GM19397 (cell line): Measurements from ENCODE around the gene DHX32.

Experiments used
- ATAC-seq: cut with Tn5 transposase; IDR thresholded peaks from one replicate; pipeline ENCODE4 v1.9.1; 2021; ENCODE audit warnings: mild to moderate bottlenecking, moderate library complexity; ENCODE audit not compliant: unreplicated experiment

Gene DHX32

GRCh38 chr10:125816548-125816947 is 64.5 kb downstream of the DHX32 start:
- no peak for ATAC-seq

DNA sequence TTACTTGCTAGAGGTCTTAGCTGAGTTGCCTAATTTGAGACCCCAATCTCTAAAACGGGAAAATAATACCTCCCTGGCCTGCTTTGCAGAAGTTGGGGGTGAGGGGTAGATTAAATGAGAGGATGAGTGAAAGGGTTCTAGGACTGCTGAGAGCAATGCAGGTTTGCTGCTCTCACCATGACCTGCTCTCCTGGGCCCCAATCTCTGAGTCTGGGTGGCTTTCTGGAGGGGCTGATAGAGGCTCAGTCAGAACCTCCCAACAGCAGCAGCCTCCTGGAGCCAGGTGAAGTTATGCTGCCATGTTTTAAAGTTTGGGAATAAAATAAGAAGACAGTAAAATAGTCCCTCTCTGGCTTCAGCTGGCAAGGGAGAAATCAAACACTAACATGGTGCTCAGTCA is 65.3 kb downstream of the DHX32 start:
- no peak for ATAC-seq

- no peak for ATAC-seq
Measured at GRCh38 chr10:125812128-125812750, 68.9 kb downstream of the DHX32 start.

- no peak for ATAC-seq
Measured at GRCh38 chr10:125811251-125811650, 69.8 kb downstream of the DHX32 start.

- no peak for ATAC-seq
Measured at GRCh38 chr10:125808047-125808446, 73.0 kb downstream of the DHX32 start.

GRCh38 chr10:125802739-125803138 is 78.4 kb downstream of the DHX32 start:
- no peak for ATAC-seq

DNA sequence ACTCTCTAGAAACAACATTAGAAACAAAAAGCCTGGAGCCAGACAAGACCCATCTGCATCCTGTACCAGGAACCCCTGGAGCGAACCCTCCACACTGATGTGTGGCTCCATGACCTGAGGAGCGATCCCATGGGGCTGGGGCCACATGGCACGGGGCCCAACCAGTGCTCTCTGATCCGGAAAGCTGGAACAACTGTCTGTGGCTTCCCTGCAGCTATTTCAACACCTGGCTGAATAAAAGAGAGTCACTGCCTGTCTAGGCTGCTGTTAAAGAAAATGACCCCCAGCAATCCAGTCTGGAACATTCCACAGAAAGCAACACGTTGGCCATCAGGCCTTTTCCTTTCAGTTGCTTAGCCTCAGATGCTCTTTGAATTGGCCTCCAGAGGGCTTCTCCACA is 79.0 kb downstream of the DHX32 start:
- ATAC-seq: no peak

GRCh38 chr10:125801574-125801973 is 79.5 kb downstream of the DHX32 start:
- ATAC-seq: no peak

- ATAC-seq: no peak
Measured at GRCh38 chr10:125799451-125800182, 81.5 kb downstream of the DHX32 start.

GRCh38 chr10:125797994-125798662 is 83.0 kb downstream of the DHX32 start:
- ATAC-seq: no peak

GRCh38 chr10:125797424-125797823 is 83.7 kb downstream of the DHX32 start:
- ATAC-seq: no peak

GRCh38 chr10:125795637-125796190 is 85.4 kb downstream of the DHX32 start:
- no peak for ATAC-seq

DNA sequence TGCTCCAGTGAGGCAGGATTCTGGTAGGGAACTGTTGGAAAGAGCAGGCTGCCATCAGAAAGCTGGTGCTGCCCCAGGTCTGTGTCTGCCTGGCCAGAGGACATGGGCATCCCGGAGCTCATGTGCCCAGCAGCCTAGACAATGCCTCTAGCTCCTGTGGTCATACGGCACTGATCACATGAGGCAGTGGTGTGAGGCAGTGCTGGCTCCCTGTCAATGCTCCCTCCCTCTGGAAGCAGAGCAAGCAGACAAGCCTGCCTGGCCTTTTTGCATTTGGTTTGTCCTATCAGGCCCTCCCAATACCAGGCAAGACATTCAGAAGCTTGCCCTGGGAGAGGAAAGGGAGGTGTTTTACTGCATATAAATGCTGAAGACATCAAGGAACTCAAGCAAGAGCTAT is 86.0 kb downstream of the DHX32 start:
- ATAC-seq: no peak

DNA sequence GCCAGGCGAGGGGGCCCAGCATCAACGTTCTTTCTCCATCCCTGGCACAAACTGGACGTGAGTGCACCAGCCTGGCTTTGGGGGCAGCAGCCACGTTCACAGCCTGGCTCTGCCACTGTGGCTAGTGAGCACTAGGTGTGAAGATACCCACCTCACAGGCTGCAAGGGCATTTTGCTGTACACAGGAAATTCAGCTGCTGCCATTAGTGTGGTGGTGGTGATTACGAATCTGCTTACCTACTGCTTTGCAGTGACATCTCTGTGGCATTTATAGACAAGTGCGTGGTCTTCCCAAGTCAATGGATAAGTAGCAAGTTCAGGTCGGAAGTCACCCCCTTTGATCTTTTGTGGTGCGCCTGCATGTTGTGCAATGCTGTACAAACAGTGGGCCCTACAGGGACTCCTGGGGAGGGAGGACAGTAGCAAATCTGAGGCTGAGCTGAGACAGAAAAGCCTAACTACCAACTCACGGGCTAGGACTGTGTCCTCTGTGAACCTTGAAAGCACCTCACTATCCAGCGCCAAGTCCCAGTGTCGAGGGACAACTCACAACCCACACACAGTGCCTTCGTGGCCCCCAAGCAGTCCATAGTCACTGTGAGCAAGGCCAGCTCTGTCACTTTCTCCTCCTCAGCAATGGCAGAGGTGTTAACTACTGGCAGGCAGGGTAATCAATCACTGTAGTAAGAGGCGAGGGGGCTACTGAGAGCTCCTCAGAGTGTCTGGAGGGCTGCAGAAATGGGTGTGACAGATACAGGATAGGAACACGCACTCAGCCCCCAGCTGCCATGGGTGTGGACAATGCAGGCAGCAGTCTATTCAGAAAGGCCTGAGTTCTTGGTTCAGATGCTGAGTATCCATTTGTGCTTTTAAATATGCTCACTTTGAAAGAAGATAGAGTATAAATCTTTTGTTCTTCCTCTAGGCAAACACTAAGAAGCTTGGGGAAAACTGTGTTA is 88.5 kb downstream of the DHX32 start:
- no peak for ATAC-seq

- ATAC-seq: no peak
Measured at GRCh38 chr10:125788156-125789034, 92.7 kb downstream of the DHX32 start.
